GM23338 (cell line): ENCODE measurements around the gene PAX2. TPM values are rescaled to one million over a fixed set of nuclear protein-coding genes. Genes with fewer than 3 reads are reported as not detected.

Experiments
- EZH2phosphoT487 ChIP-seq: fragments of 200-600 bp; sonication (generic); IDR thresholded peaks from one replicate; pipeline ENCODE4 v1.8.1; 2018; ENCODE audit warnings: antibody characterized with exemption; ENCODE audit not compliant: unreplicated experiment
- NANOG ChIP-seq: IDR thresholded peaks from 2 replicates; pipeline ENCODE4 v1.6.1; 2016; ENCODE audit warnings: antibody characterized with exemption, borderline replicate concordance
- POLR2AphosphoS5 ChIP-seq: IDR thresholded peaks from 2 replicates; pipeline ENCODE4 v1.6.1; 2016; ENCODE audit warnings: antibody characterized with exemption, low read depth
- STAT1 ChIP-seq: IDR thresholded peaks from one replicate; pipeline ENCODE4 v1.6.1; 2016; ENCODE audit warnings: antibody characterized with exemption; ENCODE audit not compliant: unreplicated experiment
- ZNF114 ChIP-seq: fragments of 250-450 bp; sonication (Bioruptor Pico); IDR thresholded peaks from 2 replicates; pipeline ENCODE4 v1.5.0; 2020; ENCODE audit warnings: mild to moderate bottlenecking, moderate library complexity
- polyA plus RNA-seq: library from polyadenylated mRNA; unstranded; fragments of >200 nt; fragmentation: Nextera tagmentation; extraction: Ambion mirVana; gene quantifications from 2 replicates; pipeline ENCODE4 v1.2.1, GENCODE V29; 2016
- total RNA-seq: library from RNA; depleted of rRNA; stranded (reverse); fragments of >200 nt; shearing (Covaris generic); gene quantifications from 2 replicates; pipeline ENCODE4 v1.2.3, GENCODE V29; 2014
- TF ChIP-seq, protein P1 (sequence below): fragments of 250-450 bp; sonication (Bioruptor Pico); IDR thresholded peaks from 2 replicates; pipeline ENCODE4 v1.5.0; 2020; ENCODE audit warnings: mild to moderate bottlenecking, moderate library complexity
- TF ChIP-seq, protein P2 (sequence below): IDR thresholded peaks from one replicate; pipeline ENCODE4 v1.6.1; 2018; ENCODE audit warnings: antibody characterized with exemption; ENCODE audit not compliant: unreplicated experiment

Gene PAX2
- total and polyA plus RNA-seq, 2 experiments from 2014 or later = not detected

DNA sequence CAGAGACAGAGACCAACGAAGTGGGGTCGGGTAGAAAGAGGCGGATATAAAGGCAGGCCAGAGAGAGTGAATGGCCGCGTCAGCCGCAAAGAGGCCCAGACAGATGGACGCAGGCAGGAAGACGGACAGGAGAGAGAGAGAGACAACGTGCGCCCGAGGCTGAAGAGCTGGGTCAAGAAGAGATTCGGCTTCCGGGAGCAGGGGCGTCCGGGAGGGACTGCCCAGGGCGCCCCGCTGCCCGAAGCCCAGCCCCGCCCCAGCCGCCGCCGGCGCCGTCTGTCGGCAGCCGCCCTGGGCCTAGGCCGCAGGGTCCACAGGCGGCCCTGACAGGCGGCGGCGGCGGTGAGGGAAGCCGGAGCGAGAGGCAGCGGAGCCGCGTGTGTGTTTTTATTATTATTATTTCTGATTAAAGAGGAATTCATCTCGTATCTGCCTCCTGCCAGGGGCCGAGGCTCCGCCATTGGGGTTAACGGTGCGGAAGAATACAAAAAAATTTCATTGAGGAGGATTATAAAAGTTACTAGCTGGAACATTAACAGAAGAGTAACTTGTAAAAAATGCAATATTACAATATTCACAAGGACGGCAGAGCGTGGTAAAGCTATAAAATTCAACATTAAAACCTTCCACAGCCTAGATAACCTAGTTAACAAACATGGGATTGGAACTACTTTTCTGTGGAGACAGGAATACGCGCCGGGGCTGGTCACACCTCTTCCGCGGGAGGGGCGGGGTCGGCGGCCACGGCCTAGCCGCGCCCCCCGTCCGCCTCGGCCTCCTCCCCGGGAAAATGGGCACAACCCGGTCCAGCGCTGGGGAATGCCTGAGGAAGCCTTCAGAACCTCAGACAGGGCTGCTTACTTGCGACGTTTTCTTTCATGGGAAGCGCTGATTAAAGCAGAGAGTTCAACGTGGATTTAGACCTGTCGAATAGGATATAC is 29.7 kb upstream of the PAX2 start (continued):
- TF ChIP-seq, protein P1, sequence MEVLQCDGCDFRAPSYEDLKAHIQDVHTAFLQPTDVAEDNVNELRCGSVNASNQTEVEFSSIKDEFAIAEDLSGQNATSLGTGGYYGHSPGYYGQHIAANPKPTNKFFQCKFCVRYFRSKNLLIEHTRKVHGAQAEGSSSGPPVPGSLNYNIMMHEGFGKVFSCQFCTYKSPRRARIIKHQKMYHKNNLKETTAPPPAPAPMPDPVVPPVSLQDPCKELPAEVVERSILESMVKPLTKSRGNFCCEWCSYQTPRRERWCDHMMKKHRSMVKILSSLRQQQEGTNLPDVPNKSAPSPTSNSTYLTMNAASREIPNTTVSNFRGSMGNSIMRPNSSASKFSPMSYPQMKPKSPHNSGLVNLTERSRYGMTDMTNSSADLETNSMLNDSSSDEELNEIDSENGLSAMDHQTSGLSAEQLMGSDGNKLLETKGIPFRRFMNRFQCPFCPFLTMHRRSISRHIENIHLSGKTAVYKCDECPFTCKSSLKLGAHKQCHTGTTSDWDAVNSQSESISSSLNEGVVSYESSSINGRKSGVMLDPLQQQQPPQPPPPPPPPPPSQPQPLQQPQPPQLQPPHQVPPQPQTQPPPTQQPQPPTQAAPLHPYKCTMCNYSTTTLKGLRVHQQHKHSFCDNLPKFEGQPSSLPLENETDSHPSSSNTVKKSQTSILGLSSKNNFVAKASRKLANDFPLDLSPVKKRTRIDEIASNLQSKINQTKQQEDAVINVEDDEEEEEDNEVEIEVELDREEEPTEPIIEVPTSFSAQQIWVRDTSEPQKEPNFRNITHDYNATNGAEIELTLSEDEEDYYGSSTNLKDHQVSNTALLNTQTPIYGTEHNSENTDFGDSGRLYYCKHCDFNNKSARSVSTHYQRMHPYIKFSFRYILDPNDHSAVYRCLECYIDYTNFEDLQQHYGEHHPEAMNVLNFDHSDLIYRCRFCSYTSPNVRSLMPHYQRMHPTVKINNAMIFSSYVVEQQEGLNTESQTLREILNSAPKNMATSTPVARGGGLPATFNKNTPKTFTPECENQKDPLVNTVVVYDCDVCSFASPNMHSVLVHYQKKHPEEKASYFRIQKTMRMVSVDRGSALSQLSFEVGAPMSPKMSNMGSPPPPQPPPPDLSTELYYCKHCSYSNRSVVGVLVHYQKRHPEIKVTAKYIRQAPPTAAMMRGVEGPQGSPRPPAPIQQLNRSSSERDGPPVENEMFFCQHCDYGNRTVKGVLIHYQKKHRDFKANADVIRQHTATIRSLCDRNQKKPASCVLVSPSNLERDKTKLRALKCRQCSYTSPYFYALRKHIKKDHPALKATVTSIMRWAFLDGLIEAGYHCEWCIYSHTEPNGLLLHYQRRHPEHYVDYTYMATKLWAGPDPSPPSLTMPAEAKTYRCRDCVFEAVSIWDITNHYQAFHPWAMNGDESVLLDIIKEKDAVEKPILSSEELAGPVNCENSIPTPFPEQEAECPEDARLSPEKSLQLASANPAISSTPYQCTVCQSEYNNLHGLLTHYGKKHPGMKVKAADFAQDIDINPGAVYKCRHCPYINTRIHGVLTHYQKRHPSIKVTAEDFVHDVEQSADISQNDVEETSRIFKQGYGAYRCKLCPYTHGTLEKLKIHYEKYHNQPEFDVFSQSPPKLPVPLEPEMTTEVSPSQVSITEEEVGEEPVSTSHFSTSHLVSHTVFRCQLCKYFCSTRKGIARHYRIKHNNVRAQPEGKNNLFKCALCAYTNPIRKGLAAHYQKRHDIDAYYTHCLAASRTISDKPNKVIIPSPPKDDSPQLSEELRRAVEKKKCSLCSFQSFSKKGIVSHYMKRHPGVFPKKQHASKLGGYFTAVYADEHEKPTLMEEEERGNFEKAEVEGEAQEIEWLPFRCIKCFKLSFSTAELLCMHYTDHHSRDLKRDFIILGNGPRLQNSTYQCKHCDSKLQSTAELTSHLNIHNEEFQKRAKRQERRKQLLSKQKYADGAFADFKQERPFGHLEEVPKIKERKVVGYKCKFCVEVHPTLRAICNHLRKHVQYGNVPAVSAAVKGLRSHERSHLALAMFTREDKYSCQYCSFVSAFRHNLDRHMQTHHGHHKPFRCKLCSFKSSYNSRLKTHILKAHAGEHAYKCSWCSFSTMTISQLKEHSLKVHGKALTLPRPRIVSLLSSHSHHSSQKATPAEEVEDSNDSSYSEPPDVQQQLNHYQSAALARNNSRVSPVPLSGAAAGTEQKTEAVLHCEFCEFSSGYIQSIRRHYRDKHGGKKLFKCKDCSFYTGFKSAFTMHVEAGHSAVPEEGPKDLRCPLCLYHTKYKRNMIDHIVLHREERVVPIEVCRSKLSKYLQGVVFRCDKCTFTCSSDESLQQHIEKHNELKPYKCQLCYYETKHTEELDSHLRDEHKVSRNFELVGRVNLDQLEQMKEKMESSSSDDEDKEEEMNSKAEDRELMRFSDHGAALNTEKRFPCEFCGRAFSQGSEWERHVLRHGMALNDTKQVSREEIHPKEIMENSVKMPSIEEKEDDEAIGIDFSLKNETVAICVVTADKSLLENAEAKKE (CRISPR knock-in tag) = no peak
- TF ChIP-seq STAT1 (no peak), EZH2phosphoT487 (peak; percentile 58), POLR2AphosphoS5 (no peak), ZNF114 (no peak), NANOG (no peak)
- TF ChIP-seq, protein P2, sequence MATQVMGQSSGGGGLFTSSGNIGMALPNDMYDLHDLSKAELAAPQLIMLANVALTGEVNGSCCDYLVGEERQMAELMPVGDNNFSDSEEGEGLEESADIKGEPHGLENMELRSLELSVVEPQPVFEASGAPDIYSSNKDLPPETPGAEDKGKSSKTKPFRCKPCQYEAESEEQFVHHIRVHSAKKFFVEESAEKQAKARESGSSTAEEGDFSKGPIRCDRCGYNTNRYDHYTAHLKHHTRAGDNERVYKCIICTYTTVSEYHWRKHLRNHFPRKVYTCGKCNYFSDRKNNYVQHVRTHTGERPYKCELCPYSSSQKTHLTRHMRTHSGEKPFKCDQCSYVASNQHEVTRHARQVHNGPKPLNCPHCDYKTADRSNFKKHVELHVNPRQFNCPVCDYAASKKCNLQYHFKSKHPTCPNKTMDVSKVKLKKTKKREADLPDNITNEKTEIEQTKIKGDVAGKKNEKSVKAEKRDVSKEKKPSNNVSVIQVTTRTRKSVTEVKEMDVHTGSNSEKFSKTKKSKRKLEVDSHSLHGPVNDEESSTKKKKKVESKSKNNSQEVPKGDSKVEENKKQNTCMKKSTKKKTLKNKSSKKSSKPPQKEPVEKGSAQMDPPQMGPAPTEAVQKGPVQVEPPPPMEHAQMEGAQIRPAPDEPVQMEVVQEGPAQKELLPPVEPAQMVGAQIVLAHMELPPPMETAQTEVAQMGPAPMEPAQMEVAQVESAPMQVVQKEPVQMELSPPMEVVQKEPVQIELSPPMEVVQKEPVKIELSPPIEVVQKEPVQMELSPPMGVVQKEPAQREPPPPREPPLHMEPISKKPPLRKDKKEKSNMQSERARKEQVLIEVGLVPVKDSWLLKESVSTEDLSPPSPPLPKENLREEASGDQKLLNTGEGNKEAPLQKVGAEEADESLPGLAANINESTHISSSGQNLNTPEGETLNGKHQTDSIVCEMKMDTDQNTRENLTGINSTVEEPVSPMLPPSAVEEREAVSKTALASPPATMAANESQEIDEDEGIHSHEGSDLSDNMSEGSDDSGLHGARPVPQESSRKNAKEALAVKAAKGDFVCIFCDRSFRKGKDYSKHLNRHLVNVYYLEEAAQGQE = no peak
